SK-N-SH (cell line): Measurements from ENCODE around the gene GCFC2. TPM values are rescaled to one million over a fixed set of nuclear protein-coding genes. Genes with fewer than 3 reads are reported as not detected.

ENCODE experiments used
- CTCF ChIA-PET: fragments of 300-600, 350-600 bp; formaldehyde crosslinking; extraction: SDS; loops from one replicate; lab custom pipeline; 2021; lab: Yijun Ruan, JAX
- POLR2A ChIA-PET: fragments of 350-600 bp; sonication (Branson Sonifier 250); formaldehyde crosslinking; extraction: SDS; loops from one replicate; lab custom pipeline; 2020; ENCODE audit warnings: antibody characterized with exemption, inconsistent platforms; lab: Yijun Ruan, JAX
- DNase-seq: peaks from one replicate; pipeline ENCODE4 v3.0.0; 2012
- H2AFZ ChIP-seq: fragments of 200-600 bp; sonication (generic); 2 replicates; pipeline ENCODE4 v1.8.1; 2016; ENCODE audit warnings: antibody characterized with exemption, mild to moderate bottlenecking, low read depth
- H3F3A ChIP-seq: fragments of 200-600 bp; sonication (generic); replicated peaks from 2 replicates; pipeline ENCODE3; 2016; ENCODE audit warnings: antibody characterized with exemption, mild to moderate bottlenecking; ENCODE audit not compliant: insufficient read depth
- H3K27ac ChIP-seq, 2 experiments: fragments of 200-500 bp in 1 of 2; fragments of 200-600 bp in 1 of 2; sonication (Bioruptor generic) in 1 of 2; sonication (generic), shearing (Covaris generic) in 1 of 2; 2 replicates each; pipeline versions ENCODE4 v1.5.1 to v1.6.1; 2014 to 2016; ENCODE audit warnings: low read depth in 2 of 2, inconsistent platforms in 1 of 2, low read length in 1 of 2, mild to moderate bottlenecking in 1 of 2, mixed read lengths in 1 of 2
- H3K27me3 ChIP-seq: fragments of 200-600 bp; sonication (generic), shearing (Covaris generic); 2 replicates; pipeline ENCODE4 v1.6.1; 2016; ENCODE audit warnings: mixed run types; ENCODE audit not compliant: insufficient read depth
- H3K36me3 ChIP-seq, 2 experiments: fragments of 200-500 bp in 1 of 2; fragments of 200-600 bp in 1 of 2; sonication (Bioruptor generic) in 1 of 2; sonication (generic) in 1 of 2; replicated peaks in 1 of 2; 2 replicates each; pipeline versions ENCODE3 to v1.5.1; 2014 to 2016; ENCODE audit warnings: low read length in 1 of 2, mild to moderate bottlenecking in 1 of 2; ENCODE audit not compliant: insufficient read depth in 2 of 2, control insufficient read depth in 1 of 2
- H3K4me1 ChIP-seq, 2 experiments: fragments of 200-500 bp in 1 of 2; fragments of 200-600 bp in 1 of 2; sonication (Bioruptor generic) in 1 of 2; sonication (generic), shearing (Covaris generic) in 1 of 2; 2 replicates each; pipeline versions ENCODE4 v1.5.1 to v1.6.1; 2014 to 2016; ENCODE audit warnings: low read depth in 1 of 2, low read length in 1 of 2, mixed run types in 1 of 2; ENCODE audit not compliant: insufficient read depth in 2 of 2, control insufficient read depth in 1 of 2
- H3K4me2 ChIP-seq: fragments of 200-600 bp; sonication (generic), shearing (Covaris generic); 2 replicates; pipeline ENCODE4 v1.6.1; 2017; ENCODE audit warnings: mixed run types
- H3K4me3 ChIP-seq, 2 experiments: fragments of 200-500 bp in 1 of 2; fragments of 200-600 bp in 1 of 2; sonication (Bioruptor generic) in 1 of 2; sonication (generic), shearing (Covaris generic) in 1 of 2; 2 replicates each; pipeline versions ENCODE4 v1.5.1 to v1.8.1; 2014 to 2016; ENCODE audit warnings: low read depth in 2 of 2, inconsistent platforms in 1 of 2, low read length in 1 of 2, mild to moderate bottlenecking in 1 of 2, mixed read lengths in 1 of 2, moderate library complexity in 1 of 2
- H3K79me2 ChIP-seq: fragments of 200-600 bp; sonication (generic); 2 replicates; pipeline ENCODE4 v1.8.1; 2017; ENCODE audit warnings: mild to moderate bottlenecking; ENCODE audit not compliant: insufficient read depth
- H3K9ac ChIP-seq: fragments of 200-600 bp; sonication (generic); 2 replicates; pipeline ENCODE4 v1.6.1; 2017; ENCODE audit warnings: mixed run types
- H3K9me2 ChIP-seq: fragments of 200-600 bp; sonication (generic); 2 replicates; pipeline ENCODE4 v1.6.1; 2017; ENCODE audit warnings: mixed run types
- H3K9me3 ChIP-seq: fragments of 200-600 bp; sonication (generic); 2 replicates; pipeline ENCODE4 v1.6.1; 2017; ENCODE audit warnings: mixed run types, mild to moderate bottlenecking, moderate library complexity
- H4K20me1 ChIP-seq: fragments of 200-600 bp; sonication (generic); 2 replicates; pipeline ENCODE4 v1.6.1; 2017; ENCODE audit warnings: mild to moderate bottlenecking, mixed run types; ENCODE audit not compliant: insufficient read depth
- CHD2 ChIP-seq: fragments of 150-350 bp; IDR thresholded peaks from 2 replicates; pipeline ENCODE4 v1.6.1; 2018; ENCODE audit warnings: low read length; ENCODE audit not compliant: partially characterized antibody
- EP300 ChIP-seq, 2 experiments: IDR thresholded peaks; 2 replicates each; pipeline versions ENCODE4 v1.4.0 to v1.6.1; 2012; ENCODE audit warnings: borderline replicate concordance in 1 of 2, low read depth in 1 of 2, low read length in 1 of 2
- RAD21 ChIP-seq: IDR thresholded peaks from 2 replicates; pipeline ENCODE4 v1.6.1; 2012; ENCODE audit warnings: mild to moderate bottlenecking, low read length
- RXRA ChIP-seq: IDR thresholded peaks from 2 replicates; pipeline ENCODE4 v1.4.0; 2012; ENCODE audit warnings: low read depth, mild to moderate bottlenecking, borderline replicate concordance
- SMC3 ChIP-seq: IDR thresholded peaks from 2 replicates; pipeline ENCODE4 v1.6.1; 2012; ENCODE audit warnings: low read depth, low read length, improper control_type of control experiment
- TAF1 ChIP-seq: IDR thresholded peaks from 2 replicates; pipeline ENCODE4 v1.6.1; 2012; ENCODE audit warnings: low read depth, mild to moderate bottlenecking, low read length, moderate library complexity, borderline replicate concordance
- TCF12 ChIP-seq: IDR thresholded peaks from 2 replicates; pipeline ENCODE4 v1.4.0; 2012
- TEAD4 ChIP-seq: IDR thresholded peaks from 2 replicates; pipeline ENCODE4 v1.4.0; 2012; ENCODE audit warnings: mild to moderate bottlenecking, borderline replicate concordance; ENCODE audit not compliant: insufficient read depth
- WGBS: methylation state at CpG from one replicate; pipeline ENCODE4 v1.1.6; 2017; ENCODE audit warnings: low lambda C conversion rate; 5-methylcytosine and 5-hydroxymethylcytosine counted together
- polyA plus RNA-seq, 3 experiments: library from polyadenylated mRNA; depleted of rRNA; stranded (reverse); fragments of >200 nt; gene quantifications; 2 replicates each; pipeline ENCODE4 v1.2.3, GENCODE V29; 2012
- TF ChIP-seq, protein P1 (sequence below): fragments of 200-600 bp; sonication (generic); IDR thresholded peaks from 2 replicates; pipeline ENCODE4 v1.6.1; 2017; ENCODE audit warnings: antibody characterized with exemption, mild to moderate bottlenecking, moderate library complexity

GCFC2 gene
- polyA plus RNA-seq, 1 of the 3 experiments (the other 2 are of a cell fraction), result 7.7 TPM

GRCh38 chr2:75632813-75633212, 77.9 kb downstream of the GCFC2 start:
- Histone ChIP-seq H3K9me3 (no peaks in the 10 kb centered on the region), H2AFZ (no peak overlapping the region)
- TF ChIP-seq TCF12 (peak; percentile 24; the same call in 1 of the 2 replicates), TAF1 (no peak)

DNA sequence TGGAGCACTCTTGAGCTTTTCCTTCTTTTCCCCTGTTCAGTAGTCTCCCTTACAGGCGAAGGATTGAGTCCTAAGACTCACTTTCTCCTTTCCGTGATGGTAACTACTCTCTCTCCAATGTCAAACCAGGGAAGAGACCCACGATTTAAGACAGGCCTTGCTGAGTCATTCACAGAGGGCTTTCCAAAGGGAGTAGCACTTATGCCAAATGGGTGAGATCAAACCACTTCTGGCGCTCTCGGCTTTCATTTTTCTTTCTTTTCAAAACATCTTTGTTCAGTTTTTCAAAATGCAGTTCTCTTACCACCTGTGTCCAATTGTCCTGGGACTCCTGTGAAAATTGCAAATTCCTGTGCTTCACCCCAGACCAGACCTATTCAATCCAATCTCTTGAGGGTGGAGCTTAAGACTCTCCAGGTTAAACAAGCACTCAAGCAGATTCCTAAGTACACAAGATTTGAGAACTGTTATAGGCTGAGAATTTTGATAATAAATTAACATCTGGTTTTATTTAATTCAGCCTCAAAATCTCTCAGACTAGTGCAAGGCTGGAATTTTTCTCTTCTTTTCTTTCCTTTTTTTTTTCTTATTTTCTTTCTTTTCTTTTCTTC, 78.5 kb downstream of the GCFC2 start:
- WGBS, result 65% methylated on average over 5 of the region's 5 CpGs
- Histone ChIP-seq H2AFZ (no peak overlapping the region), H4K20me1 (no peaks in the 10 kb centered on the region), H3F3A (peaks cover 6% of the 10 kb centered on the region), H3K4me1 (peaks cover 5 to 8% of the 10 kb centered on the region in 2 experiments), H3K27me3 (no peaks in the 10 kb centered on the region), H3K36me3 (no peaks in the 10 kb centered on the region), H3K4me3 (no peak overlapping the region; a peak in 1 of 4 replicates), H3K9me2 (no peaks in the 10 kb centered on the region), H3K4me2 (0 out of 2 replicates have a peak overlapping the region, but pooled peaks have one; percentile 4), H3K9me3 (no peaks in the 10 kb centered on the region), H3K9ac (no peak overlapping the region), H3K79me2 (no peaks in the 10 kb centered on the region), H3K27ac (peak overlapping the region; percentile 54 to 81; a peak in 3 of 4 replicates)
- DNase-seq, result no peak
- POLR2A ChIA-PET, result no interaction called here
- TF ChIP-seq TEAD4, result no peak
- TF ChIP-seq TCF12, result peak; percentile 58
- CTCF ChIA-PET, result interaction anchor here (0.9 to 4.7 kb wide), 8 partner anchors 9 to 168 kb away, joined by 3 to 87 read pairs (median 4); no protein-coding TSS in a partner anchor

More at GRCh38 chr2:75632813-75633212, 77.9 kb downstream of the GCFC2 start:
- peaks cover 5% of the 10 kb centered on the region for H3F3A ChIP-seq
- H3K27ac ChIP-seq, result peak overlapping the region; percentile 54 to 81; a peak in 3 of 4 replicates
- H3K4me2 ChIP-seq, result no peak overlapping the region
- 85% methylated on average over 1 of the region's 1 CpG for WGBS
- no peaks in the 10 kb centered on the region for H3K9me2 ChIP-seq
- no peaks in the 10 kb centered on the region for H4K20me1 ChIP-seq
- no peak overlapping the region for H3K4me3 ChIP-seq
- no peaks in the 10 kb centered on the region for H3K36me3 ChIP-seq
- H3K9ac ChIP-seq, result no peak overlapping the region
- no peak for DNase-seq
- POLR2A ChIA-PET, result no interaction called here
- no peaks in the 10 kb centered on the region for H3K79me2 ChIP-seq
- CTCF ChIA-PET, result interaction anchor here (0.9 to 1.8 kb wide), 6 partner anchors 8 to 169 kb away, joined by 3 to 10 read pairs (median 4); no protein-coding TSS in a partner anchor
- H3K4me1 ChIP-seq, result peaks cover 8 to 11% of the 10 kb centered on the region in 2 experiments
- H3K27me3 ChIP-seq, result no peaks in the 10 kb centered on the region; the same call in 1 of the 2 replicates

GRCh38 chr2:75627902-75628504, 82.7 kb downstream of the GCFC2 start:
- H3K4me2 ChIP-seq, result no peak overlapping the region; the same call in 1 of the 2 replicates
- no peaks in the 10 kb centered on the region for H3K27me3 ChIP-seq
- no peak overlapping the region for H3K27ac ChIP-seq
- 3% methylated on average over 4 of the region's 4 CpGs for WGBS
- H3K79me2 ChIP-seq, result no peaks in the 10 kb centered on the region
- no peaks in the 10 kb centered on the region for H3K9me3 ChIP-seq
- no peak overlapping the region for H2AFZ ChIP-seq
- TF ChIP-seq, protein P1, sequence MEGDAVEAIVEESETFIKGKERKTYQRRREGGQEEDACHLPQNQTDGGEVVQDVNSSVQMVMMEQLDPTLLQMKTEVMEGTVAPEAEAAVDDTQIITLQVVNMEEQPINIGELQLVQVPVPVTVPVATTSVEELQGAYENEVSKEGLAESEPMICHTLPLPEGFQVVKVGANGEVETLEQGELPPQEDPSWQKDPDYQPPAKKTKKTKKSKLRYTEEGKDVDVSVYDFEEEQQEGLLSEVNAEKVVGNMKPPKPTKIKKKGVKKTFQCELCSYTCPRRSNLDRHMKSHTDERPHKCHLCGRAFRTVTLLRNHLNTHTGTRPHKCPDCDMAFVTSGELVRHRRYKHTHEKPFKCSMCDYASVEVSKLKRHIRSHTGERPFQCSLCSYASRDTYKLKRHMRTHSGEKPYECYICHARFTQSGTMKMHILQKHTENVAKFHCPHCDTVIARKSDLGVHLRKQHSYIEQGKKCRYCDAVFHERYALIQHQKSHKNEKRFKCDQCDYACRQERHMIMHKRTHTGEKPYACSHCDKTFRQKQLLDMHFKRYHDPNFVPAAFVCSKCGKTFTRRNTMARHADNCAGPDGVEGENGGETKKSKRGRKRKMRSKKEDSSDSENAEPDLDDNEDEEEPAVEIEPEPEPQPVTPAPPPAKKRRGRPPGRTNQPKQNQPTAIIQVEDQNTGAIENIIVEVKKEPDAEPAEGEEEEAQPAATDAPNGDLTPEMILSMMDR, result peak; percentile 97
- TF ChIP-seq RXRA, result no peak
- peak; percentile 20 for TF ChIP-seq CHD2
- TF ChIP-seq SMC3, result peak; percentile 94
- TF ChIP-seq RAD21, result peak; percentile 87
- no peak for TF ChIP-seq EP300 (IDR thresholded peaks at IDR 0.05; ENCODE audit: borderline replicate concordance in 1 of 2, low read depth in 1 of 2, low read length in 1 of 2)
- H3K9me2 ChIP-seq, result no peaks in the 10 kb centered on the region
- no peaks in the 10 kb centered on the region for H3K36me3 ChIP-seq
- CTCF ChIA-PET, result interaction anchor here (0.6 to 4.7 kb wide), 44 partner anchors 9 to 751 kb away, joined by 3 to 87 read pairs (median 3); partner anchors contain the start of gene EVA1A
- peaks cover 5 to 8% of the 10 kb centered on the region in 2 experiments for H3K4me1 ChIP-seq
- H3K4me3 ChIP-seq, result peak overlapping the region in 1 of 2 experiments; percentile 53; a peak in 1 of 4 replicates
- no peak overlapping the region for H3K9ac ChIP-seq
- DNase-seq, result peak; percentile 64
- H3F3A ChIP-seq, result peaks cover 6% of the 10 kb centered on the region
- H4K20me1 ChIP-seq, result no peaks in the 10 kb centered on the region
- POLR2A ChIA-PET, result no interaction called here
